HepG2 (cell line): ENCODE data around the gene C1orf87. TPM values are rescaled to one million over a fixed set of nuclear protein-coding genes. Genes with fewer than 3 reads are reported as not detected.

Experiments used
- ATAC-seq: fragments of 200-7000 bp; cut with Tn5 transposase; 3 replicates; pipeline ENCODE4 v1.9.1; 2020; ENCODE audit warnings: mild to moderate bottlenecking, moderate library complexity
- BruUV-seq: library from RNA; stranded (reverse); fragments of 400-500 nt; replicated peaks from 2 replicates; lab custom pipeline; 2021; lab: Mats Ljungman, UMichigan
- CTCF ChIA-PET: fragments of 300-600 bp; formaldehyde crosslinking; extraction: SDS; loops from one replicate; lab custom pipeline; 2021; ENCODE audit warnings: low total read pairs, inconsistent platforms, low intra/inter-chr PET ratio; lab: Yijun Ruan, JAX
- POLR2A ChIA-PET: fragments of 350-600 bp; sonication (Branson Sonifier 250); formaldehyde crosslinking; loops from one replicate; lab custom pipeline; 2020; ENCODE audit warnings: antibody characterized with exemption, inconsistent platforms; lab: Yijun Ruan, JAX
- DNase-seq: peaks from one replicate; pipeline ENCODE4 v3.0.0-alpha.2; 2015; ENCODE audit warnings: low spot score
- FAIRE-seq: peaks from 3 replicates; lab custom pipeline; 2011; peaks lifted over from hg19 to GRCh38; lab: Jason Lieb, UNC
- H2AFZ ChIP-seq: one replicate; pipeline ENCODE4 v1.6.1; 2011; ENCODE audit warnings: low read length, inconsistent platforms
- H3K27ac ChIP-seq: fragments of 300-600 bp; 3 replicates; pipeline ENCODE4 v1.8.0; 2011; ENCODE audit warnings: mixed run types, mild to moderate bottlenecking, mixed read lengths, low read length, inconsistent platforms; ENCODE audit not compliant: insufficient read depth; ENCODE audit errors: extremely low read length
- H3K27me3 ChIP-seq, 2 experiments: fragments of 200-600 bp in 1 of 2; 2 replicates in 1 of 2; 3 replicates in 1 of 2; pipeline versions ENCODE4 v1.6.0 to v1.8.0; 2011; ENCODE audit warnings: low read length in 2 of 2, mild to moderate bottlenecking in 2 of 2, moderate library complexity in 2 of 2, inconsistent platforms in 1 of 2; ENCODE audit not compliant: insufficient read depth in 2 of 2, control insufficient read depth in 1 of 2
- H3K36me3 ChIP-seq, 2 experiments: fragments of 200-600 bp in 1 of 2; replicated peaks in 1 of 2; 2 replicates in 1 of 2; 3 replicates in 1 of 2; pipeline versions ENCODE4 v1.5.1 to v1.8.0; 2011; ENCODE audit warnings: low read length in 2 of 2, inconsistent platforms in 1 of 2; ENCODE audit not compliant: insufficient read depth in 2 of 2, control insufficient read depth in 1 of 2
- H3K4me1 ChIP-seq: 2 replicates; pipeline ENCODE4 v1.5.1; 2012; ENCODE audit warnings: low read length, inconsistent platforms; ENCODE audit not compliant: insufficient read depth
- H3K4me2 ChIP-seq: 2 replicates; pipeline ENCODE4 v1.6.0; 2011; ENCODE audit warnings: low read depth, low read length, inconsistent platforms
- H3K4me3 ChIP-seq, 3 experiments: fragments of 200-600 bp in 1 of 3; sonication (generic), shearing (Covaris generic) in 1 of 3; replicated peaks in 1 of 3; 2 replicates each; pipeline ENCODE4 v1.5.1; 2011 to 2016; ENCODE audit warnings: low read length in 3 of 3, inconsistent platforms in 2 of 3, low read depth in 2 of 3, mild to moderate bottlenecking in 2 of 3, control low read depth in 1 of 3, mixed read lengths in 1 of 3; ENCODE audit not compliant: insufficient read depth in 1 of 3
- H3K79me2 ChIP-seq: one replicate; pipeline ENCODE4 v1.6.1; 2011; ENCODE audit warnings: low read length, inconsistent platforms; ENCODE audit not compliant: insufficient read depth
- H3K9ac ChIP-seq: 2 replicates; pipeline ENCODE4 v1.6.0; 2011; ENCODE audit warnings: mild to moderate bottlenecking, low read depth, low read length, inconsistent platforms; ENCODE audit not compliant: insufficient read depth
- H3K9me3 ChIP-seq: 2 replicates; pipeline ENCODE4 v1.5.1; 2012; ENCODE audit warnings: mild to moderate bottlenecking, low read length
- H4K20me1 ChIP-seq: 2 replicates; pipeline ENCODE4 v1.6.0; 2011; ENCODE audit warnings: inconsistent platforms, mild to moderate bottlenecking, low read length, moderate library complexity; ENCODE audit not compliant: insufficient read depth
- FOXK2 ChIP-seq: fragments of 450-650 bp; IDR thresholded peaks from 2 replicates; pipeline ENCODE4 v1.6.1; 2016
- GPN1 ChIP-seq: sonication (generic); formaldehyde crosslinking; IDR thresholded peaks from 2 replicates; pipeline ENCODE4 v1.5.1; 2020; ENCODE audit warnings: missing genetic modification reagents, borderline replicate concordance
- NR1H2 ChIP-seq: sonication (generic); formaldehyde crosslinking; IDR thresholded peaks from 2 replicates; pipeline ENCODE4 v1.8.1; 2022; ENCODE audit warnings: low read depth, missing genetic modification reagents, borderline replicate concordance
- REST ChIP-seq, 2 experiments: IDR thresholded peaks; 2 replicates each; pipeline ENCODE4 v1.6.1; 2011 to 2012; ENCODE audit warnings: low read length in 2 of 2, borderline replicate concordance in 1 of 2, low read depth in 1 of 2, mild to moderate bottlenecking in 1 of 2, moderate library complexity in 1 of 2
- ZNF263 ChIP-seq: sonication (generic); formaldehyde crosslinking; IDR thresholded peaks from 2 replicates; pipeline ENCODE4 v1.4.0; 2020; ENCODE audit warnings: missing genetic modification reagents
- ZNF691 ChIP-seq: sonication (generic); formaldehyde crosslinking; IDR thresholded peaks from 2 replicates; pipeline ENCODE4 v1.4.0; 2020; ENCODE audit warnings: missing genetic modification reagents, low read depth, mild to moderate bottlenecking, borderline replicate concordance
- ZXDC ChIP-seq: sonication (generic); formaldehyde crosslinking; IDR thresholded peaks from 2 replicates; pipeline ENCODE4 v1.5.0; 2020; ENCODE audit warnings: mild to moderate bottlenecking, missing genetic modification reagents
- WGBS: methylation state at CpG from one replicate; pipeline ENCODE4 v1.1.6; 2017; ENCODE audit warnings: low lambda C conversion rate; 5-methylcytosine and 5-hydroxymethylcytosine counted together
- in situ Hi-C: cut with HindIII; loops from 2 replicates; pipeline ENCODE4 v1.10.0; 2017; ENCODE audit warnings: low pct_unique_long_range_greater_than_20kb; ENCODE audit not compliant: extremely low pct_ligation_motif_present
- intact Hi-C: fragments of 100-400 bp; cut with micrococcal nuclease; formaldehyde crosslinking; loops from one replicate; pipeline ENCODE4 v1.10.0; 2022; ENCODE audit not compliant: unreplicated experiment
- polyA plus RNA-seq, 8 experiments: library from polyadenylated mRNA; depleted of rRNA in 3 of 8; stranded (reverse) in 7 of 8; unstranded in 1 of 8; fragments of >200 nt; fragmentation: Illumina TruSeq in 4 of 8; extraction: Trizol in 4 of 8; gene quantifications; 2 replicates each; pipeline versions ENCODE4 v1.2.1 to v1.2.3, GENCODE V29; 2011 to 2016; ENCODE audit warnings: low read depth in 4 of 8, missing spikeins in 1 of 8, mixed read lengths in 1 of 8; ENCODE audit not compliant: insufficient read depth in 1 of 8
- total RNA-seq, 5 experiments: library from RNA; depleted of rRNA; stranded (reverse); fragments of >200 nt; fragmentation: Illumina TruSeq; extraction: Trizol; gene quantifications; 2 replicates each; pipeline ENCODE4 v1.2.3, GENCODE V29; 2016; ENCODE audit warnings: low read depth in 1 of 5

C1orf87 gene
- total and polyA plus RNA-seq, 2 of the 13 experiments (the other 11 are each of a cell fraction or from before 2014, with no cell fraction given) = not detected

- ATAC-seq = no peak
- BruUV-seq = no TSS peak
- no peaks in the 10 kb centered on the region for H3K36me3 ChIP-seq
- H3K27me3 ChIP-seq = no peaks in the 10 kb centered on the region; a peak in 1 of 5 replicates
- no peaks in the 10 kb centered on the region for H3K9me3 ChIP-seq
- no peak overlapping the region for H3K9ac ChIP-seq
- intact Hi-C loops = no loop called here
- FAIRE-seq = no peak
- no peaks in the 10 kb centered on the region for H3K4me1 ChIP-seq
- in situ Hi-C loops = no loop called here
- TF ChIP-seq GPN1 (CRISPR knock-in tag) (no peak), ZNF691 (CRISPR knock-in tag) (no peak), FOXK2 (no peak), NR1H2 (CRISPR knock-in tag) (no peak), ZXDC (CRISPR knock-in tag) (no peak), ZNF263 (CRISPR knock-in tag) (no peak), REST (IDR thresholded peaks at IDR 0.05; ENCODE audit: borderline replicate concordance in 1 of 2, low read depth in 1 of 2, low read length in 2 of 2) (no peak)
- H2AFZ ChIP-seq = no peak overlapping the region
- WGBS = 13% methylated on average over 6 of the region's 6 CpGs
- H3K4me2 ChIP-seq = no peak overlapping the region
- H3K27ac ChIP-seq = no peak overlapping the region
- ChIA-PET CTCF (no interaction called here), POLR2A (no interaction called here)
- H3K79me2 ChIP-seq = no peaks in the 10 kb centered on the region
- no peaks in the 10 kb centered on the region for H4K20me1 ChIP-seq
- no peak for DNase-seq
- H3K4me3 ChIP-seq = no peak overlapping the region
Observed at GRCh38 chr1:60091195-60091715, 17.7 kb upstream of the C1orf87 start.
